DND-41 (cell line): ENCODE results near the gene HDDC3.

Experiments
- EZH2 ChIP-seq: IDR thresholded peaks from 3 replicates; pipeline ENCODE4 v1.6.1; 2012; ENCODE audit warnings: borderline replicate concordance, low read depth, mild to moderate bottlenecking, moderate library complexity, low read length, inconsistent platforms; ENCODE audit not compliant: severe bottlenecking
- TF ChIP-seq, protein P1 (sequence below): IDR thresholded peaks from 2 replicates; pipeline ENCODE4 v1.5.1; 2012; ENCODE audit warnings: borderline replicate concordance, low read length, moderate library complexity, mild to moderate bottlenecking; ENCODE audit not compliant: poor library complexity, severe bottlenecking; ENCODE audit errors: extremely low read depth

DNA sequence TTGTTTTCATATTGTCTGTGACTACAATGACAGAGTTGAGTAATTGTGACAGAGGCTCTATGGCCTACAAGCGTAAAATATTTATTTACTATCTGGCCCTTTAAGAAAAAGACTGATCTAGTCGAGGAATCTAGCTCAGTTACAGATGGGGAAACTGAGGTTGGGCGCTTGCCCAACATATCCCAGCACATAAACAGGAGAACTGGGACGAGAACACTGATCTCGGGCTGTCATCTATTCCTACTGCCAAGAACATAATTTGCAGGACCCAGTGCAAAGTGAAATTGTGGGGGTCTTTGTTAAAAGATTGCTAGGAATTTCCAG lies 46.1 kb downstream of the HDDC3 start:
- TF ChIP-seq, protein P1, sequence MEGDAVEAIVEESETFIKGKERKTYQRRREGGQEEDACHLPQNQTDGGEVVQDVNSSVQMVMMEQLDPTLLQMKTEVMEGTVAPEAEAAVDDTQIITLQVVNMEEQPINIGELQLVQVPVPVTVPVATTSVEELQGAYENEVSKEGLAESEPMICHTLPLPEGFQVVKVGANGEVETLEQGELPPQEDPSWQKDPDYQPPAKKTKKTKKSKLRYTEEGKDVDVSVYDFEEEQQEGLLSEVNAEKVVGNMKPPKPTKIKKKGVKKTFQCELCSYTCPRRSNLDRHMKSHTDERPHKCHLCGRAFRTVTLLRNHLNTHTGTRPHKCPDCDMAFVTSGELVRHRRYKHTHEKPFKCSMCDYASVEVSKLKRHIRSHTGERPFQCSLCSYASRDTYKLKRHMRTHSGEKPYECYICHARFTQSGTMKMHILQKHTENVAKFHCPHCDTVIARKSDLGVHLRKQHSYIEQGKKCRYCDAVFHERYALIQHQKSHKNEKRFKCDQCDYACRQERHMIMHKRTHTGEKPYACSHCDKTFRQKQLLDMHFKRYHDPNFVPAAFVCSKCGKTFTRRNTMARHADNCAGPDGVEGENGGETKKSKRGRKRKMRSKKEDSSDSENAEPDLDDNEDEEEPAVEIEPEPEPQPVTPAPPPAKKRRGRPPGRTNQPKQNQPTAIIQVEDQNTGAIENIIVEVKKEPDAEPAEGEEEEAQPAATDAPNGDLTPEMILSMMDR, result no peak
- no peak for TF ChIP-seq EZH2
